Nephron (organoid): ENCODE data around the gene GNAL.

Experiments
- H3K27ac Mint-ChIP-seq, 3 experiments: 2 replicates each; pipeline ENCODE4 v1.8.0; 2020; ENCODE audit warnings: mixed read lengths in 3 of 3, mild to moderate bottlenecking in 2 of 3, moderate library complexity in 1 of 3
- H3K27me3 Mint-ChIP-seq: 2 replicates; pipeline ENCODE4 v1.8.0; 2021; ENCODE audit warnings: low read depth, mild to moderate bottlenecking, moderate library complexity, mixed read lengths
- H3K36me3 Mint-ChIP-seq: 2 replicates; pipeline ENCODE4 v1.8.0; 2020; ENCODE audit warnings: low read depth, mixed read lengths
- H3K4me1 Mint-ChIP-seq: 2 replicates; pipeline ENCODE4 v1.8.0; 2020; ENCODE audit warnings: mixed read lengths
- H3K4me3 Mint-ChIP-seq, 3 experiments: 2 replicates each; pipeline ENCODE4 v1.8.0; 2020; ENCODE audit warnings: mild to moderate bottlenecking in 3 of 3, mixed read lengths in 3 of 3, moderate library complexity in 2 of 3
- H3K9me3 Mint-ChIP-seq: 2 replicates; pipeline ENCODE4 v1.8.0; 2020; ENCODE audit warnings: mixed read lengths
- CTCF ChIP-seq, 3 experiments: fragments of 200-600 bp; sonication (generic); IDR thresholded peaks; one replicate each; pipeline ENCODE4 v1.5.0; 2021; ENCODE audit warnings: antibody characterized with exemption in 3 of 3; ENCODE audit not compliant: unreplicated experiment in 3 of 3

GNAL gene

GRCh38 chr18:11872479-11873136 lies 183.5 kb downstream of the GNAL start:
- TF ChIP-seq CTCF (IDR thresholded peaks at IDR 0.05; ENCODE audit: unreplicated experiment in 3 of 3) = peak; percentile 14 to 31 (median 25)
- H3K36me3 Mint-ChIP-seq = peaks cover 20% of the 10 kb centered on the region
- no peak overlapping the region for H3K4me3 Mint-ChIP-seq
- no peak overlapping the region for H3K27ac Mint-ChIP-seq
- no peaks in the 10 kb centered on the region for H3K27me3 Mint-ChIP-seq
- no peaks in the 10 kb centered on the region for H3K9me3 Mint-ChIP-seq
- no peaks in the 10 kb centered on the region for H3K4me1 Mint-ChIP-seq

- TF ChIP-seq CTCF (IDR thresholded peaks at IDR 0.05; ENCODE audit: unreplicated experiment in 3 of 3) = no peak
- no peaks in the 10 kb centered on the region for H3K9me3 Mint-ChIP-seq
- H3K27me3 Mint-ChIP-seq = no peaks in the 10 kb centered on the region
- no peak overlapping the region for H3K27ac Mint-ChIP-seq
- H3K36me3 Mint-ChIP-seq = peaks cover 17% of the 10 kb centered on the region
- no peak overlapping the region for H3K4me3 Mint-ChIP-seq
- no peaks in the 10 kb centered on the region for H3K4me1 Mint-ChIP-seq
These were observed 184.7 kb downstream of the GNAL start for GRCh38 chr18:11873670-11874340.

GRCh38 chr18:11874676-11875075 lies 185.6 kb downstream of the GNAL start:
- no peak overlapping the region for H3K27ac Mint-ChIP-seq
- H3K4me1 Mint-ChIP-seq = no peaks in the 10 kb centered on the region
- peaks cover 17% of the 10 kb centered on the region for H3K36me3 Mint-ChIP-seq
- no peak overlapping the region for H3K4me3 Mint-ChIP-seq
- no peak for TF ChIP-seq CTCF (IDR thresholded peaks at IDR 0.05; ENCODE audit: unreplicated experiment in 3 of 3)
- no peaks in the 10 kb centered on the region for H3K27me3 Mint-ChIP-seq
- H3K9me3 Mint-ChIP-seq = no peaks in the 10 kb centered on the region

GRCh38 chr18:11877497-11878135 lies 188.6 kb downstream of the GNAL start:
- Mint-ChIP-seq H3K4me1 (no peaks in the 10 kb centered on the region), H3K27ac (no peak overlapping the region), H3K36me3 (peaks cover 26% of the 10 kb centered on the region), H3K27me3 (no peaks in the 10 kb centered on the region), H3K4me3 (no peak overlapping the region), H3K9me3 (no peaks in the 10 kb centered on the region)
- TF ChIP-seq CTCF (IDR thresholded peaks at IDR 0.05; ENCODE audit: unreplicated experiment in 3 of 3) = no peak

- no peak overlapping the region for H3K27ac Mint-ChIP-seq
- H3K36me3 Mint-ChIP-seq = peaks cover 25% of the 10 kb centered on the region
- H3K4me1 Mint-ChIP-seq = no peaks in the 10 kb centered on the region
- H3K27me3 Mint-ChIP-seq = no peaks in the 10 kb centered on the region
- H3K9me3 Mint-ChIP-seq = no peaks in the 10 kb centered on the region
- no peak overlapping the region for H3K4me3 Mint-ChIP-seq
- no peak for TF ChIP-seq CTCF (IDR thresholded peaks at IDR 0.05; ENCODE audit: unreplicated experiment in 3 of 3)
These were observed 191.7 kb downstream of the GNAL start for GRCh38 chr18:11880586-11881304.
